Measurements from ENCODE around the gene RALGPS1.

Gene RALGPS1

DNA sequence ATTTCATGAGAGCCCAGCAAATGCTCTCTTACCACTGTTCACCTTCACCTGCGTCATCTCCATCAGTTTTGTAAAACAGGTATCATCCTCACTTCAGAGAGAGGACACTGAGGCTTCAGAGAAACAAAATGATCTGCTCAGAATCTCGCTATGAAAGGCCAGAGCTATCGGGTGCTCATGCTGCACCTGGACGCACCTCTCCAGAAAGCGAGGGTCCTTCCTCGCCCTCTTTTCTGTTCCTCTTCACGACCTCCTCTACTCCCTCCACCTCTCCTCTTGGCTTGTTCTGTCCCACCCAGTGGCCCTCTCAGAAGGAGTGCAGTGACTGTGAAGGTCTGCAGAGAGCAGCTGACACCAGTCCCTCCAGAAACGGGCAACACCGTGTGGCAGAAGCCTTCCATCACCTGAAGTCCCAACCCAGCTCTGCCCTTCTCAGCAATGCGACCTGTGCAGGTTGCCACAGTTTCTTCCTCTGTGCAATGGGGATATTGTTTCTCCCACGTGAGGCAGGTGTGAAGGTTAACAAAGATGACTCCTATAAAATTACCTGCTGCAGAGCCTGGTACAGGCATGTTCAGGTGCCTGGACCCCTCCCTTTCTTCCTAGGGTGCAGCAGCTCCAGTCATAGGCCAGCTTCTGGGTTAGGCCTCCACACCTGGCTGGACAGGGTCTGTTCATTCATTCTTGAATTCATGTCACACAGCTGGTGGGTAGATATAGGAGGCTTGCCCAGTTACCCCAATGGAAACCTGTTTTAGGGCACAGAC is 253.2 kb downstream of the RALGPS1 start:
- Histone ChIP-seq H3K79me2 (ENCODE audit: control insufficient read depth, insufficient read depth, low read length, poor library complexity) (no peaks in the 10 kb centered on the region), H2BK5ac (ENCODE audit: low read depth, low read length, poor library complexity) (no peak overlapping the region), H3K9ac (ENCODE audit: low read length) (no peak overlapping the region), H3K18ac (ENCODE audit: low read length) (no peak overlapping the region), H2BK12ac (ENCODE audit: low read length) (no peak overlapping the region), H4K12ac (ENCODE audit: low read depth, low read length) (no peak overlapping the region), H4K91ac (ENCODE audit: low read depth, low read length) (no peak overlapping the region), H2AFZ (ENCODE audit: insufficient read depth, low read length, poor library complexity) (no peak overlapping the region), H3K79me1 (ENCODE audit: low read length) (no peaks in the 10 kb centered on the region), H2AK5ac (ENCODE audit: low read length) (no peak overlapping the region), H3K9me3 (ENCODE audit: insufficient read depth, low read depth, low read length) (peaks cover 2% of the 10 kb centered on the region), H3K4me1 (ENCODE audit: control insufficient read depth in 1 of 2, insufficient read depth in 2 of 2, low read length in 2 of 2) (peaks cover 0 to 5% of the 10 kb centered on the region in 2 experiments), H3K4me3 (ENCODE audit: low read depth, low read length) (no peak overlapping the region), H3K4me2 (ENCODE audit: low read length) (no peak overlapping the region), H3K23ac (ENCODE audit: low read length) (no peak overlapping the region), H2BK120ac (ENCODE audit: insufficient read depth, low read length, poor library complexity) (no peak overlapping the region), H3K27ac (ENCODE audit: low read depth, low read length) (no peak overlapping the region), H3K36me3 (ENCODE audit: control insufficient read depth in 1 of 2, insufficient read depth in 2 of 2, low read length in 2 of 2) (no peaks in the 10 kb centered on the region), H4K8ac (ENCODE audit: low read depth, low read length) (no peak overlapping the region), H3K14ac (ENCODE audit: low read length) (no peak overlapping the region), H3K27me3 (ENCODE audit: insufficient read depth, low read length) (no peaks in the 10 kb centered on the region), H3K4ac (ENCODE audit: low read depth, low read length) (no peak overlapping the region)
- no CpG with 5 or more reads among the region's 11 CpGs for WGBS (ENCODE audit: extremely low coverage, insufficient coverage, insufficient read length)
- no peak for DNase-seq

DNA sequence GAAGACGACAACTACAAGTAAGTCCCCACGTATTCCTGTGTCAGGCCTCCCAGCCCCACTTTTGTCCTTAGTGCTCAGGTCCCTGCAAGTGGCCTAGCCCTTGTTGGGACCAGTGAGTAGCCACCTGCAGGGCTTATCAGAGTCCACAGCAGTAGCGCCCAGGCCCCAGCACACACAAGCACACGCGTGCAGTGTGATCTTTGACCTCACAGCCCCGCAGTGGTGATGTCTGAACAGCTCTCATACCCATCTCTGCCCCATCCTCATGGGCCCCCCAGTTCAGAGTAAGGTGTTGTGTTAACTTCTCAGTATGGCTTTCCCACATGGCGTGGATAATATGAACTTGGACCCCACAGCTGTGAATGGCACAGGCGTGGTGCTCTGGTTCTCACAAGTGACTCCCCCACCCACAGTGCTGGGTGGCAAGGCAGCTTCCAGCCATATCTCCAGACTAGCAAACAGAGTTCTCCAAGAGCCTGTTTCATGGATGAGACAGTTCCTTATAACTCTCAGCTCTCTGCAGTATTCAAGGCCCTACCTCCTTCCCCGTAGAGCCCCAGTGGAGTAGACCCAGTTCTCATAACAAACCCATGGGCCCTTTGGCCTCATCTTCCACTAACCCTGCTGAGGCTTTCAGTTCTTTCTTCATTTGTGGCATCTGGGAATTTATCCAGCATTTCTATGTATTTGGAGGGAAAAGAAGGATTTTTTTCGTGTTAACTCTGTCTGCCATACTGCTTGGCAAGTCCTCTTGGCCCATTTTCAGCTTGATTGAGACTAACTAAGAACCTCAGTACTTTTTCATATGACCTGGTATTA is 254.4 kb downstream of the RALGPS1 start:
- no CpG with 5 or more reads among the region's 10 CpGs for WGBS (ENCODE audit: extremely low coverage, insufficient coverage, insufficient read length)
- Histone ChIP-seq H2BK120ac (ENCODE audit: insufficient read depth, low read length, poor library complexity) (no peak overlapping the region), H3K4me1 (ENCODE audit: control insufficient read depth in 1 of 2, insufficient read depth in 2 of 2, low read length in 2 of 2) (peaks cover 0 to 2% of the 10 kb centered on the region in 2 experiments), H3K23ac (ENCODE audit: low read length) (no peak overlapping the region), H3K18ac (ENCODE audit: low read length) (no peak overlapping the region), H3K4me3 (ENCODE audit: low read depth, low read length) (no peak overlapping the region), H3K9me3 (ENCODE audit: insufficient read depth, low read depth, low read length) (peaks cover 2% of the 10 kb centered on the region), H3K27me3 (ENCODE audit: insufficient read depth, low read length) (no peaks in the 10 kb centered on the region), H3K27ac (ENCODE audit: low read depth, low read length) (no peak overlapping the region), H4K12ac (ENCODE audit: low read depth, low read length) (no peak overlapping the region), H3K14ac (ENCODE audit: low read length) (no peak overlapping the region), H3K4me2 (ENCODE audit: low read length) (no peak overlapping the region), H3K4ac (ENCODE audit: low read depth, low read length) (no peak overlapping the region), H3K79me2 (ENCODE audit: control insufficient read depth, insufficient read depth, low read length, poor library complexity) (no peaks in the 10 kb centered on the region), H3K36me3 (ENCODE audit: control insufficient read depth in 1 of 2, insufficient read depth in 2 of 2, low read length in 2 of 2) (no peaks in the 10 kb centered on the region), H3K9ac (ENCODE audit: low read length) (no peak overlapping the region), H3K79me1 (ENCODE audit: low read length) (no peaks in the 10 kb centered on the region), H2BK12ac (ENCODE audit: low read length) (no peak overlapping the region), H2AFZ (ENCODE audit: insufficient read depth, low read length, poor library complexity) (no peak overlapping the region), H2AK5ac (ENCODE audit: low read length) (no peak overlapping the region), H4K91ac (ENCODE audit: low read depth, low read length) (no peak overlapping the region), H2BK5ac (ENCODE audit: low read depth, low read length, poor library complexity) (no peak overlapping the region), H4K8ac (ENCODE audit: low read depth, low read length) (no peak overlapping the region)
- no peak for DNase-seq

DNA sequence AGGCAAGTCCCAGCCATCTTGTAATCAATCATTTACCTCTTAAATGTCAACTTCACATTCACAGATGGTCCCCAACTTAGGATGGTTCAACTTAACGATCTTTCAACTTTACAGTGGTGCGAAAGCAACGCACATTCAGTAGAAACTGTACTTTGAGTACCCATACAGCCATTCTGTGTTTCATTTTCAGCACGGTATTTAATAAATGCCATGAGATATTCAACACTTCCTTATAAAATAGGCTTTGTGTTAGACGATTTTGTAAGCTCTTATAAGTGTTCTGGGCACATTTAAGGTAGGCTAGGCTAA is 254.9 kb downstream of the RALGPS1 start:
- Histone ChIP-seq H2AFZ (ENCODE audit: insufficient read depth, low read length, poor library complexity) (no peak overlapping the region), H2BK5ac (ENCODE audit: low read depth, low read length, poor library complexity) (no peak overlapping the region), H3K4ac (ENCODE audit: low read depth, low read length) (no peak overlapping the region), H3K4me2 (ENCODE audit: low read length) (no peak overlapping the region), H4K91ac (ENCODE audit: low read depth, low read length) (no peak overlapping the region), H3K4me3 (ENCODE audit: low read depth, low read length) (no peak overlapping the region), H2BK12ac (ENCODE audit: low read length) (no peak overlapping the region), H4K12ac (ENCODE audit: low read depth, low read length) (no peak overlapping the region), H3K4me1 (ENCODE audit: control insufficient read depth in 1 of 2, insufficient read depth in 2 of 2, low read length in 2 of 2) (peaks cover 0 to 2% of the 10 kb centered on the region in 2 experiments), H2AK5ac (ENCODE audit: low read length) (no peak overlapping the region), H3K79me1 (ENCODE audit: low read length) (no peaks in the 10 kb centered on the region), H4K8ac (ENCODE audit: low read depth, low read length) (no peak overlapping the region), H2BK120ac (ENCODE audit: insufficient read depth, low read length, poor library complexity) (no peak overlapping the region), H3K14ac (ENCODE audit: low read length) (no peak overlapping the region), H3K79me2 (ENCODE audit: control insufficient read depth, insufficient read depth, low read length, poor library complexity) (no peaks in the 10 kb centered on the region), H3K9ac (ENCODE audit: low read length) (no peak overlapping the region), H3K18ac (ENCODE audit: low read length) (no peak overlapping the region), H3K27me3 (ENCODE audit: insufficient read depth, low read length) (no peaks in the 10 kb centered on the region), H3K36me3 (ENCODE audit: control insufficient read depth in 1 of 2, insufficient read depth in 2 of 2, low read length in 2 of 2) (no peaks in the 10 kb centered on the region), H3K23ac (ENCODE audit: low read length) (no peak overlapping the region), H3K27ac (ENCODE audit: low read depth, low read length) (no peak overlapping the region), H3K9me3 (ENCODE audit: insufficient read depth, low read depth, low read length) (peaks cover 2% of the 10 kb centered on the region)
- no CpG with 5 or more reads among the region's 5 CpGs for WGBS (ENCODE audit: extremely low coverage, insufficient coverage, insufficient read length)
- DNase-seq = no peak

DNA sequence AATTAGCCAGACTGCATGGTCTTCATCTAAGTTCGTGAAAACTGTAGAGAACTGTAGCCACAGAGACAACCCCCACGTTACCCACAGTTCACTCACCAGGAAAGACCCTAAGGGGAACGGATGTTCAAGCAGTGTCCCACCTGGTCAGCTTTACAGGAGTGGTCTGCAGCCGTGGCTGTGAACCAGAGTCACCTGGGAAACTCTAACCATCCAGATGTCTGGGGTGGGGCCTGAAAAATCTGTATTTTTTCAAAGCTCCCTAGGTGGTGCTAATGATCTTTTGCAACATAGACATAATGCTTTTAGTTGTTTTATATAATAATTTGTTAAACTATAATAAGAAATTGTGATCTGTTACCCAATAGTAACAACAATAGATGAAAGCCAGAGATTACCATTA is 255.5 kb downstream of the RALGPS1 start:
- H3K4ac ChIP-seq (ENCODE audit: low read depth, low read length) = no peak overlapping the region
- no peak overlapping the region for H4K12ac ChIP-seq (ENCODE audit: low read depth, low read length)
- no peak overlapping the region for H2BK120ac ChIP-seq (ENCODE audit: insufficient read depth, low read length, poor library complexity)
- no peak overlapping the region for H3K4me3 ChIP-seq (ENCODE audit: low read depth, low read length)
- H4K91ac ChIP-seq (ENCODE audit: low read depth, low read length) = no peak overlapping the region
- no peaks in the 10 kb centered on the region for H3K79me2 ChIP-seq (ENCODE audit: control insufficient read depth, insufficient read depth, low read length, poor library complexity)
- no peak for DNase-seq
- no peak overlapping the region for H3K14ac ChIP-seq (ENCODE audit: low read length)
- H3K9ac ChIP-seq (ENCODE audit: low read length) = no peak overlapping the region
- H3K9me3 ChIP-seq (ENCODE audit: insufficient read depth, low read depth, low read length) = peaks cover 2% of the 10 kb centered on the region
- H3K23ac ChIP-seq (ENCODE audit: low read length) = no peak overlapping the region
- no peak overlapping the region for H3K18ac ChIP-seq (ENCODE audit: low read length)
- H2AFZ ChIP-seq (ENCODE audit: insufficient read depth, low read length, poor library complexity) = no peak overlapping the region
- peaks cover 0 to 2% of the 10 kb centered on the region in 2 experiments for H3K4me1 ChIP-seq (ENCODE audit: control insufficient read depth in 1 of 2, insufficient read depth in 2 of 2, low read length in 2 of 2)
- H2BK12ac ChIP-seq (ENCODE audit: low read length) = no peak overlapping the region
- no peaks in the 10 kb centered on the region for H3K79me1 ChIP-seq (ENCODE audit: low read length)
- H3K27me3 ChIP-seq (ENCODE audit: insufficient read depth, low read length) = no peaks in the 10 kb centered on the region
- no peak overlapping the region for H4K8ac ChIP-seq (ENCODE audit: low read depth, low read length)
- H3K36me3 ChIP-seq (ENCODE audit: control insufficient read depth in 1 of 2, insufficient read depth in 2 of 2, low read length in 2 of 2) = no peaks in the 10 kb centered on the region
- H3K4me2 ChIP-seq (ENCODE audit: low read length) = no peak overlapping the region
- H3K27ac ChIP-seq (ENCODE audit: low read depth, low read length) = no peak overlapping the region
- H2AK5ac ChIP-seq (ENCODE audit: low read length) = no peak overlapping the region
- H2BK5ac ChIP-seq (ENCODE audit: low read depth, low read length, poor library complexity) = no peak overlapping the region
- no CpG with 5 or more reads among the region's 4 CpGs for WGBS (ENCODE audit: extremely low coverage, insufficient coverage, insufficient read length)
